Gastroesophageal sphincter (tissue), 3 donors: ENCODE measurements around the gene SMARCAL1.

Source experiments
- POLR2A ChIP-seq, 2 donors: fragments of 450-650 bp; IDR thresholded peaks; one replicate each; pipeline ENCODE4 v1.6.1; 2017; ENCODE audit warnings: antibody characterized with exemption in 2 of 2, mild to moderate bottlenecking in 2 of 2, moderate library complexity in 1 of 2
- POLR2AphosphoS5 ChIP-seq: sonication (generic); formaldehyde crosslinking; IDR thresholded peaks from one replicate; pipeline ENCODE4 v1.6.1; 2017; ENCODE audit warnings: antibody characterized with exemption
- TF ChIP-seq, protein P1 (sequence below), 4 experiments: fragments of 200-600 bp in 2 of 4; fragments of 450-650 bp in 2 of 4; sonication (generic) in 1 of 4; IDR thresholded peaks; one replicate each; pipeline ENCODE4 v1.5.1; 2017 to 2019; ENCODE audit warnings: antibody characterized with exemption in 4 of 4, mild to moderate bottlenecking in 2 of 4, moderate library complexity in 2 of 4

GRCh38 chr2:216363221-216363620 is 49.1 kb upstream of the SMARCAL1 start:
- TF ChIP-seq, protein P1, sequence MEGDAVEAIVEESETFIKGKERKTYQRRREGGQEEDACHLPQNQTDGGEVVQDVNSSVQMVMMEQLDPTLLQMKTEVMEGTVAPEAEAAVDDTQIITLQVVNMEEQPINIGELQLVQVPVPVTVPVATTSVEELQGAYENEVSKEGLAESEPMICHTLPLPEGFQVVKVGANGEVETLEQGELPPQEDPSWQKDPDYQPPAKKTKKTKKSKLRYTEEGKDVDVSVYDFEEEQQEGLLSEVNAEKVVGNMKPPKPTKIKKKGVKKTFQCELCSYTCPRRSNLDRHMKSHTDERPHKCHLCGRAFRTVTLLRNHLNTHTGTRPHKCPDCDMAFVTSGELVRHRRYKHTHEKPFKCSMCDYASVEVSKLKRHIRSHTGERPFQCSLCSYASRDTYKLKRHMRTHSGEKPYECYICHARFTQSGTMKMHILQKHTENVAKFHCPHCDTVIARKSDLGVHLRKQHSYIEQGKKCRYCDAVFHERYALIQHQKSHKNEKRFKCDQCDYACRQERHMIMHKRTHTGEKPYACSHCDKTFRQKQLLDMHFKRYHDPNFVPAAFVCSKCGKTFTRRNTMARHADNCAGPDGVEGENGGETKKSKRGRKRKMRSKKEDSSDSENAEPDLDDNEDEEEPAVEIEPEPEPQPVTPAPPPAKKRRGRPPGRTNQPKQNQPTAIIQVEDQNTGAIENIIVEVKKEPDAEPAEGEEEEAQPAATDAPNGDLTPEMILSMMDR (IDR thresholded peaks at IDR 0.05) = no peak
- TF ChIP-seq POLR2A (IDR thresholded peaks at IDR 0.05) (no peak), POLR2AphosphoS5 (no peak)
